GM19193 (cell line): ENCODE data around the gene RNPEP.

Experiments
- POLR2A ChIP-seq: IDR thresholded peaks from 4 replicates; pipeline ENCODE4 v1.6.1; 2011; ENCODE audit not compliant: insufficient read depth, insufficient read length; ENCODE audit errors: extremely low read depth

RNPEP gene

GRCh38 chr1:201954263-201955008, 28.0 kb upstream of the RNPEP start:
- TF ChIP-seq POLR2A, result no peak

- TF ChIP-seq POLR2A, result peak; percentile 97
Measured at GRCh38 chr1:201955009-201955728, 27.3 kb upstream of the RNPEP start, which contains the start of gene TIMM17A. TSS of gene TIMM17A (plus strand) at chr1:201955503. CDS start at chr1:201955527, 24 bp downstream.

GRCh38 chr1:201955729-201956143, 26.7 kb upstream of the RNPEP start:
- no peak for TF ChIP-seq POLR2A

- no peak for TF ChIP-seq POLR2A
Measured at GRCh38 chr1:201958348-201958747, 24.1 kb upstream of the RNPEP start.

GRCh38 chr1:201964261-201964660, 18.2 kb upstream of the RNPEP start:
- no peak for TF ChIP-seq POLR2A

GRCh38 chr1:201966171-201966570, 16.3 kb upstream of the RNPEP start:
- TF ChIP-seq POLR2A, result no peak

DNA sequence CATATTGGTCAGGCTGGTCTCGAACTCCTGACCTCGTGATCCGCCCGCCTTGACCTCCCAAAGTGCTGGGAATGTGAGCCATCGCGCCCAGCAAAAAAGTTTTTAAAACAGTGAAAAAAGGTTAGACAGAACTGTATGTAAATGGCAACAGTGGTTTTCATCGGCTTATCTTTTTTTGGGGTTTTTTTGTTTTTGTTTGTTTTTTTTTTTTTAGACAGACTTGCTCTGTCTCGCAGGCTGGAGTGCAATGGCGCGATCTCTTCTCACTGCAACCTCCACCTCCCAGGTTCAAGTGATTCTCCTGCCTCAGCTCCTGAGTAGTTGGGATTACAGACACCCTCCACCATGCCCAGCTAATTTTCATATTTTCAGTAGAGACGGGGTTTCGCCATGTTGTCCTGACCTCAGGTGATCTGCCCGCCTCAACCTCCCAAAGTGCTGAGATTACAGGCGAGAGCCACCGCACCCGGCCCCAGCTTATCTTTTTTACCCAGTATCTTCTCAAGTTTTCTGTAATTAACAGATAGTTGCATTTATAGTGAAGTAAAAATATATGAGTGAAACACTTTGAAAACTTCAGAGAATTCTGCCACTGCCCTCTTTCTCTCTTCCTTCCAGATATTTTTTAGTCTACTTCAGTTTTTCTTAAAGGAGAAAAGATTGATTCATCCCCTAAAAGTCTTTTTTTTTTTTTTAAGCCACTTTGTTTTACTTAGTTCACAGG, 14.1 kb upstream of the RNPEP start:
- TF ChIP-seq POLR2A, result no peak

DNA sequence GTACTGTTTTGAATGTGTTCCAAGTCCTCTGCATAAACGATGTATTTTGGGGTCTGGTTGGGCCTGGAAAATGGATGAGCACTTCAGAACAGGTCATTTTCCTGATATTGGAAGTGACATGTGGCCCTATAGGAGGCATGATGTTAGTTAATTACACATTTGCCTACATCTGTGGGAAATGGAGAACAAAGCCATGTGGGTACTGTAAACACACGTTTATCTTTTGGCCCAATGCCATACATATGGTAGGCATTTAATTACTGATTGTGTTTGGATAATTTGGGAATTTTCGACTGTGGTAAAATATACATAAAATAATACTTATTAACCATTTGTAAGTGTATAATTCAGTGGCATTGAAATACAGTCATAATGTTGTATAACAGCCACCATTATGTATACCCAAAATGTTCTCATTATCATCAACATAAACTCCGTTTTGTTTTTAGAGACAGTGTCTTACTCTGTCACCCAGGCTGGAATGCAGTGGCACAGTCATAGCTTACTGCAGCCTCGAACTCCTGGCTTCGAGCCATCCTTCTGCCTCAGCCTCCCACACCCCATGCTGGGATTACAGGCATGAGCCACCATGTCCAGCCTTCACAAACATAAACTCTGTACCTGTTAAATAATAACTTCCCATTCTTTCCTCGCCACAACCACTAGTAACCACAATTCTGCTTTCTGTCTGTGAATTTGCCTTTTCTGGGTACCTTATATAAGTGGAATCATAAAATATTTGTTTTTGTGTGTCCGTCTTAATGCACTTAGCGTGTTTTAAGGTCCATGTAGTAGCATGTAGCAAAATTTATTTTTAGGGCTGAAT, 11.9 kb upstream of the RNPEP start:
- TF ChIP-seq POLR2A, result no peak

GRCh38 chr1:201982082-201982622, 296 bp upstream of the RNPEP start:
- TF ChIP-seq POLR2A, result no peak

DNA sequence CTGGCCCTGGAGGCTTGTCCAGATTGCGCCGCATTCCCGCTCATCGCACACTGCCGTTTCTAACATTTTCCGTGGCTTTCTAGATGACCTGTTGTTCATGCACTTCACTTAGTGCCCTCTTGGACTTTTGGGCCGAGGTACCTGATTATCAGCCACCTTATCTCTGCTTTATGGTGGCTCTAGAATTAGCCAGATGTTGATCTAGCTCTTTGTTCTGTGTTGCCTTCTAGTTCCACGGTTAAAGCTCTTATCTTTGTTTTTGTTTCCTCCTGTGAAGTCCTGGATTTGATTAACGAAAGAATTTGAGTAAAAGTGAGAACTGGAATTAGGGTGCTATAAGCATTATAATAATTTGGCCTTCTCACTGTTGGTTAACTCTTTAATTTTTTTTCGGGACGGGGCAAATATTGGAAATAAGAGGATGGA, 945 bp downstream of the RNPEP start:
- no peak for TF ChIP-seq POLR2A

- TF ChIP-seq POLR2A, result no peak
Measured at GRCh38 chr1:201984446-201984845, 2.0 kb downstream of the RNPEP start.

DNA sequence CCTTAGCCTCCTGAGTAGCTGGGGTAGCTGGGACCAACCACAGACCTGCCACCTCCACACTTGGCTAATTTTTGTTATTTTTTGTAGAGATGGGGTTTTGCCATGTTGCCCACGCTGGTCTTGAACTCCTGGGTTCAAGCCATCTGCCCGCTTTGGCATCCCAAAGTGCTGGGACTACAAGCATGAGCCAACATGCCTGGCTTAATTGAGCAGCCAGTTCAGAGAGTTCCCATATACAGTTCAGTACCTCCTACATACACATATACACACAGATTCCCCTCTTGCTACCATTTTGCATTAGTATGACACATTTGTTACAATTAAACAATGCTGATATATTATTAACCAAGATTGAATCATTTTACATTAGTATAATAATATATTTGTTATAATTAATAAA, 2.9 kb downstream of the RNPEP start:
- TF ChIP-seq POLR2A, result no peak

DNA sequence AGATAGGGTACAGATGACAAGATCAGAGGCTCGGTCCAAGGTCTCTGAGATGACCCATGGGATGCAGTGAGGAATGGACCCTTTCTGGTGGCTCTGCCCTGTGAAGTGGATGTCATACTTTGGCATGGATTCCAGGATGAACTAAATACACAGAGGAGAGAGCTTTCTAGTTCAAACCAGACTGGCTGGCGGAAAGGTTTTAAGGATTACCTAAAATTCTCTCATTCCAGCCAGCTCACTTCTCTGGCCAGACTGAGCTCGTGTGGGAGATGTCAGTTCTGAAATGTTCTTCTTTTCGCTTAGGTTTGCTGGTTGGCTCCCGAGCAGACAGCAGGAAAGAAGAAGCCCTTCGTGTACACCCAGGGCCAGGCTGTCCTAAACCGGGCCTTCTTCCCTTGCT, 6.2 kb downstream of the RNPEP start:
- no peak for TF ChIP-seq POLR2A
